WTC11 (cell line): Measurements from ENCODE around the gene LYPD6.

Source experiments
- CBFB ChIP-seq: sonication (generic); formaldehyde crosslinking; IDR thresholded peaks from 2 replicates; pipeline ENCODE4 v1.8.1; 2022; ENCODE audit warnings: mild to moderate bottlenecking, low read depth, missing genetic modification reagents
- IRF2 ChIP-seq: sonication (generic); formaldehyde crosslinking; IDR thresholded peaks from 2 replicates; pipeline ENCODE4 v1.8.0; 2022; ENCODE audit warnings: low read depth, missing genetic modification reagents, borderline replicate concordance
- JAZF1 ChIP-seq: fragments of 250-450 bp; sonication (Bioruptor Pico); IDR thresholded peaks from 2 replicates; pipeline ENCODE4 v1.9.0; 2021; ENCODE audit warnings: moderate library complexity, mild to moderate bottlenecking, inconsistent platforms
- JUN ChIP-seq: sonication (generic); formaldehyde crosslinking; IDR thresholded peaks from 2 replicates; pipeline ENCODE4 v1.8.0; 2023; ENCODE audit warnings: mild to moderate bottlenecking, missing genetic modification reagents
- RELA ChIP-seq: sonication (generic); formaldehyde crosslinking; IDR thresholded peaks from 2 replicates; pipeline ENCODE4 v1.8.1; 2022; ENCODE audit warnings: missing genetic modification reagents, mild to moderate bottlenecking, borderline replicate concordance
- TF ChIP-seq, protein P1 (sequence below): sonication (generic); formaldehyde crosslinking; IDR thresholded peaks from 2 replicates; pipeline ENCODE4 v1.8.0; 2023; ENCODE audit warnings: missing genetic modification reagents
- TF ChIP-seq, protein P2 (sequence below): fragments of 200-600 bp; IDR thresholded peaks from 2 replicates; pipeline ENCODE4 v1.8.0; 2022; ENCODE audit warnings: antibody characterized with exemption
- TF ChIP-seq, protein P3 (sequence below): sonication (generic); formaldehyde crosslinking; IDR thresholded peaks from 2 replicates; pipeline ENCODE4 v1.8.0; 2022; ENCODE audit warnings: mild to moderate bottlenecking, missing genetic modification reagents

DNA sequence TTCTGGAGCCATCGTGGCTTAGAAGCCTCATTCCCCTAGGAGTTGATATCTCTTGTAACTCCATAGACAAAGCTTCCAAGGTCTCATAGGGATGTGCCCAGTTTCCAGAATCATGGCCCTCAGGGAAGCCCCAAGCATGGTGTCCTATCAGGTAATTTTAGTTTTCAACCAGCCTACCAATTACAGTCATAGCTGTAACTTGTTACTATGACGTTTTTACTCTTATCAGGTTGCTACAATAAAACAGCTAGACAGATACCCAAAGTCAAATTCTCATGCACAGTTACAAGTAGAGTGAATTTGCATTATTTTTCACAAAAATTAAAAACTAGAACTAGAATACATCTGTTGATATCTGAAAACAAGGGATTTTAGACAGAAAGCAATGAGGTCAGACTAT lies 8.9 kb downstream of the LYPD6 start:
- no peak for TF ChIP-seq JUN (CRISPR knock-in tag)
- TF ChIP-seq, protein P1, sequence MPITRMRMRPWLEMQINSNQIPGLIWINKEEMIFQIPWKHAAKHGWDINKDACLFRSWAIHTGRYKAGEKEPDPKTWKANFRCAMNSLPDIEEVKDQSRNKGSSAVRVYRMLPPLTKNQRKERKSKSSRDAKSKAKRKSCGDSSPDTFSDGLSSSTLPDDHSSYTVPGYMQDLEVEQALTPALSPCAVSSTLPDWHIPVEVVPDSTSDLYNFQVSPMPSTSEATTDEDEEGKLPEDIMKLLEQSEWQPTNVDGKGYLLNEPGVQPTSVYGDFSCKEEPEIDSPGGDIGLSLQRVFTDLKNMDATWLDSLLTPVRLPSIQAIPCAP (CRISPR knock-in tag) = no peak
- TF ChIP-seq, protein P2, sequence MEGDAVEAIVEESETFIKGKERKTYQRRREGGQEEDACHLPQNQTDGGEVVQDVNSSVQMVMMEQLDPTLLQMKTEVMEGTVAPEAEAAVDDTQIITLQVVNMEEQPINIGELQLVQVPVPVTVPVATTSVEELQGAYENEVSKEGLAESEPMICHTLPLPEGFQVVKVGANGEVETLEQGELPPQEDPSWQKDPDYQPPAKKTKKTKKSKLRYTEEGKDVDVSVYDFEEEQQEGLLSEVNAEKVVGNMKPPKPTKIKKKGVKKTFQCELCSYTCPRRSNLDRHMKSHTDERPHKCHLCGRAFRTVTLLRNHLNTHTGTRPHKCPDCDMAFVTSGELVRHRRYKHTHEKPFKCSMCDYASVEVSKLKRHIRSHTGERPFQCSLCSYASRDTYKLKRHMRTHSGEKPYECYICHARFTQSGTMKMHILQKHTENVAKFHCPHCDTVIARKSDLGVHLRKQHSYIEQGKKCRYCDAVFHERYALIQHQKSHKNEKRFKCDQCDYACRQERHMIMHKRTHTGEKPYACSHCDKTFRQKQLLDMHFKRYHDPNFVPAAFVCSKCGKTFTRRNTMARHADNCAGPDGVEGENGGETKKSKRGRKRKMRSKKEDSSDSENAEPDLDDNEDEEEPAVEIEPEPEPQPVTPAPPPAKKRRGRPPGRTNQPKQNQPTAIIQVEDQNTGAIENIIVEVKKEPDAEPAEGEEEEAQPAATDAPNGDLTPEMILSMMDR = no peak
- no peak for TF ChIP-seq IRF2 (CRISPR knock-in tag)
- TF ChIP-seq CBFB (CRISPR knock-in tag) = no peak
- TF ChIP-seq, protein P3, sequence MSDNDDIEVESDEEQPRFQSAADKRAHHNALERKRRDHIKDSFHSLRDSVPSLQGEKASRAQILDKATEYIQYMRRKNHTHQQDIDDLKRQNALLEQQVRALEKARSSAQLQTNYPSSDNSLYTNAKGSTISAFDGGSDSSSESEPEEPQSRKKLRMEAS (CRISPR knock-in tag) = no peak
- no peak for TF ChIP-seq JAZF1 (CRISPR knock-in tag)
- no peak for TF ChIP-seq RELA (CRISPR knock-in tag)
